HG03342 (cell line): ENCODE measurements around the gene C1QTNF6.
"Not testable (repeated sequence)": the region's sequence is repeated elsewhere in the genome, so short reads cannot be mapped to it uniquely, and the experiment has no call there.

ENCODE experiments used
- ATAC-seq: cut with Tn5 transposase; IDR thresholded peaks from one replicate; pipeline ENCODE4 v1.9.1; 2021; ENCODE audit warnings: mild to moderate bottlenecking, moderate library complexity; ENCODE audit not compliant: unreplicated experiment

C1QTNF6 gene

GRCh38 chr22:37178350-37179125, 9.5 kb downstream of the C1QTNF6 start:
- ATAC-seq, result no peak

- no peak for ATAC-seq
Observed at GRCh38 chr22:37177755-37178154, 10.3 kb downstream of the C1QTNF6 start.

- no peak for ATAC-seq
Observed at GRCh38 chr22:37177221-37177620, 10.8 kb downstream of the C1QTNF6 start.

GRCh38 chr22:37176464-37177061, 11.5 kb downstream of the C1QTNF6 start:
- no peak for ATAC-seq

- ATAC-seq, result no peak
Observed at GRCh38 chr22:37175414-37176281, 12.4 kb downstream of the C1QTNF6 start.

- ATAC-seq, result no peak
Observed at GRCh38 chr22:37174964-37175363, 13.1 kb downstream of the C1QTNF6 start.

GRCh38 chr22:37173709-37174108, 14.3 kb downstream of the C1QTNF6 start:
- no peak for ATAC-seq

- no peak for ATAC-seq
Observed at GRCh38 chr22:37172266-37173245, 15.5 kb downstream of the C1QTNF6 start.

GRCh38 chr22:37171662-37172061, 16.4 kb downstream of the C1QTNF6 start:
- ATAC-seq, result no peak

- not testable (repeated sequence) for ATAC-seq
Observed at GRCh38 chr22:37170689-37171405, 17.2 kb downstream of the C1QTNF6 start.

GRCh38 chr22:37169947-37170688, 17.9 kb downstream of the C1QTNF6 start:
- no peak for ATAC-seq

- no peak for ATAC-seq
Observed at GRCh38 chr22:37169406-37169805, 18.6 kb downstream of the C1QTNF6 start.

GRCh38 chr22:37167981-37168647, 19.9 kb downstream of the C1QTNF6 start:
- no peak for ATAC-seq

GRCh38 chr22:37167176-37167980, 20.7 kb downstream of the C1QTNF6 start:
- ATAC-seq, result no peak

GRCh38 chr22:37166675-37167066, 21.4 kb downstream of the C1QTNF6 start:
- ATAC-seq, result no peak

GRCh38 chr22:37165940-37166674, 21.9 kb downstream of the C1QTNF6 start:
- ATAC-seq, result no peak

- ATAC-seq, result no peak
Observed at GRCh38 chr22:37165066-37165465, 23.0 kb downstream of the C1QTNF6 start.
